ACC112 (cell line): ENCODE data around the gene GLCCI1.

Source experiments
- H2AFZ ChIP-seq: fragments of 200-600 bp; sonication (generic); one replicate; pipeline ENCODE4 v1.6.0; 2017; ENCODE audit warnings: antibody characterized with exemption, low read length; ENCODE audit not compliant: unreplicated experiment
- H3K27ac ChIP-seq: fragments of 200-600 bp; sonication (generic); 2 replicates; pipeline ENCODE4 v1.5.1; 2014; ENCODE audit warnings: low read depth, mild to moderate bottlenecking, antibody characterized with exemption, low read length, moderate library complexity
- H3K27me3 ChIP-seq: fragments of 200-600 bp; sonication (generic); 2 replicates; pipeline ENCODE4 v1.6.1; 2014; ENCODE audit warnings: mild to moderate bottlenecking, antibody characterized with exemption, low read length, moderate library complexity, mixed read lengths; ENCODE audit not compliant: insufficient read depth
- H3K36me3 ChIP-seq: fragments of 200-600 bp; sonication (generic); 2 replicates; pipeline ENCODE4 v1.6.1; 2016; ENCODE audit warnings: mild to moderate bottlenecking, antibody characterized with exemption, low read length, moderate library complexity, mixed read lengths; ENCODE audit not compliant: insufficient read depth
- H3K4me1 ChIP-seq: fragments of 200-600 bp; sonication (generic); one replicate; pipeline ENCODE4 v1.6.1; 2016; ENCODE audit warnings: low read length, mixed read lengths; ENCODE audit not compliant: insufficient read depth, unreplicated experiment, control insufficient read depth
- H3K4me3 ChIP-seq: fragments of 200-600 bp; sonication (generic); 2 replicates; pipeline ENCODE4 v1.5.1; 2014; ENCODE audit warnings: mild to moderate bottlenecking, low read depth, low read length
- H3K79me2 ChIP-seq: fragments of 200-600 bp; sonication (generic); one replicate; pipeline ENCODE4 v1.6.0; 2016; ENCODE audit warnings: low read length; ENCODE audit not compliant: control insufficient read depth, unreplicated experiment, insufficient read depth

The GLCCI1 gene

DNA sequence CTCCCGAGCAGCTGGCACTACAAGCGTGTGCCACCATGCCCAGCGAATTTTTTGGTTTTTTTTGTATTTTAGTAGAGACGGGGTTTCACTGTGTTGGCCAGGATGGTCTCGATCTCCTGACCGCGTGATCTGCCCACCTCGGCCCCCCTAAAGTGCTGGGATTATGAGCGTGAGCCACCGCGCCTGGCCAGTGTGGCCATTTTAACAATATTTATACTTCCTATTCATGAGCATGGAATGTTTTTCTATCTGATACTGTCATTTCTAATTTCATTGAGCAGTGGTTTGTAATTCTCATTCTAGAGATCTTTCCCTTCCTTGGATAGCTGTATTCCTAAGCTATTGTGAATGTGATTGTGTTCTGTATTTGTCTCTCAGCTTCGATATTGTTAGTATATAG, 96.2 kb downstream of the GLCCI1 start:
- Histone ChIP-seq H2AFZ (peak overlapping the region; percentile 36), H3K4me3 (peak overlapping the region; percentile 4; the same call in 1 of the 2 replicates), H3K27ac (peak overlapping the region; percentile 98), H3K27me3 (no peaks in the 10 kb centered on the region), H3K79me2 (no peaks in the 10 kb centered on the region), H3K4me1 (peaks cover 23% of the 10 kb centered on the region), H3K36me3 (no peaks in the 10 kb centered on the region; the same call in 1 of the 2 replicates)

DNA sequence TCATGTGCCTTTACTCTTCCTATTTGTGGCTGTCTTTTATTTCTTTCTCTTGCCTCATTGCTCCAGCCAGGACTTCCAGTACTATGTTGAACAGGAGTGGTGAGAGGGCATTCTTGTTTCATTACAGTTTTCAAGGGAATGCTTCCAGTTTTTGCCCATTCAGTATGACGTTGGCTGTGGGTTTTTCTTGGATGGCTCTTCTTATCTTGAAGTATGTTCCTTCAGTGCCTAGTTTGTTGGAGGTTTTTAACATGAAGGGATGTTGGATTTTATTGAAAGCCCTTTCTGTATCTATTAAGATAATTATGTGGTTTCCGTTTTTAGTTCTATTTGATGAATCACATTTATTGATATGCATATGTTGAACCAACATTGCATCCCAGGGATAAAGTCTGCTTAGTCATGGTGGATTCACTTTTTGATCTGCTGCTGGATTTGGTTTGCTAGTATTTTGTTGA, 96.8 kb downstream of the GLCCI1 start:
- Histone ChIP-seq H3K4me3 (peak overlapping the region; percentile 4), H2AFZ (peak overlapping the region; percentile 36), H3K27ac (peak overlapping the region; percentile 98), H3K79me2 (no peaks in the 10 kb centered on the region), H3K27me3 (no peaks in the 10 kb centered on the region), H3K4me1 (peaks cover 23% of the 10 kb centered on the region), H3K36me3 (no peaks in the 10 kb centered on the region)

DNA sequence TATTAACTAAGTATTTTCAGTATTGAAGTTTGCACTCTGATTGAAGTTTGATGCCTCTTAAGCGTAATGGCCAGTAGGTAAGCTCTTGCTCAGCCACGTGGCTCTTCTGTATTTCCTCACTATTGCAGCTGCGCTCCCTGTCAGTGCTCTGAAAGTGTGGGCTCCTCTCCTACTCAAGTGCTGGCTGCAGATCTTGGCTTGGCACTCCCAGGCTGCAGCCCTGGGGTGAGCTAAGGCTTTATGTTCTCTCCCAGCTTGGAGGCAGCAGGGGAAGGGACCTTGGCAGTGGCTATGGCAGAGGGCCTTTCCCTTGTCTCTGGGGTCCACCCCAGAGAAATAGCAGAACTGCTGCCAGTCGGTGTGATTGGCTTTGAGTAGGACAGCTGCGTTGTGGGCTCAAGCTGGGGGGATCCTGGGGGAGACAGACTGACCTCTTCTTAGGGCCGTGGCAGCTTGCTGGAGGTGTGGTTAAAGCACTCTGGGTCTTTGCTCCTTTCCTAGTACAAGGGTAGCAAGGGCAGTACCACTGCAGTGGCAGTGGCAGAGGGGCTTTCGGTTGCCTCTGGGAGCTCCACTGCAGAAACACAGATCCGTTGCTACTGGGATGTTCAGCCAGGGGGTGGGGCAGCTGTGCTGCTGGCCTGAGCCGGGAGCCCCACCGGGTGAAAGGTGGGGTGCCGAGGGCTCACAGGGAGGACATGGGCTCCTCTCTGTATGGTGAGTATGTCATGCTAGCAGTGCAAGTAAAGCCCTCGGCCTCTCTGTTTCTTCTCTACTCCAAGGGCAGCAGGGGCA, 100.5 kb downstream of the GLCCI1 start:
- Histone ChIP-seq H3K27me3 (no peaks in the 10 kb centered on the region), H3K27ac (no peak overlapping the region), H3K4me3 (no peak overlapping the region), H2AFZ (no peak overlapping the region), H3K79me2 (no peaks in the 10 kb centered on the region), H3K36me3 (no peaks in the 10 kb centered on the region), H3K4me1 (peaks cover 23% of the 10 kb centered on the region)

DNA sequence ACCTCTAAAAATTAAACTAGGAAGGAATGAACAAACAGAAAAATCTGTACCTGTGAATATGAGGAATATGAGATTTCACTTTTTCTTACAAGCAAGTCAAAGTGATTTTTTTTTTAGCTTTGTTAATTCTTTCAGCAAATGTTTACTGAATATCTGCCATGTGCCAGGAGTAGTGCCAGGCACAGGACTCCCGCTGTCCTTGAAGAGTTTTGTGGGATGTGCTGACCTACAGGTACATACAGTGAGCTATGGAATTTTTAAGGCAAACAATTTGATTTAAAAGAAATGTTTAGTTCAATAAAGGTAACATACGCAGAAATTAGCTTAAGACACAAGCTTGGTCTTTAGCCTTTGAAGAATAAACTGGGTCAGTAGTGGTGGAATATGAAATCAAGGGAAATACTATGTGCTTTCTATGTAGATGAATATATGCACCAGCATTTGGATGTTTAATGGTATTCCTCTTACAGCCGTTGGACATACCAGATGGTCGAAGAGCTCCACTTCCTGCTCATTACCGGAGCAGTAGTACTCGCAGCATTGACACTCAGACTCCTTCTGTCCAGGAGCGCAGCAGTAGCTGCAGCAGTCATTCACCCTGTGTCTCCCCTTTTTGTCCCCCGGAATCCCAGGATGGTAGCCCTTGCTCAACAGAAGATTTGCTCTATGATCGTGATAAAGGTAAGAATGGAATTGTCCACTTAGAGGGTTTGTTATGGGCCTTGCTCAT, 102.0 kb downstream of the GLCCI1 start:
- Histone ChIP-seq H3K4me1 (peaks cover 12% of the 10 kb centered on the region), H3K36me3 (no peaks in the 10 kb centered on the region), H3K27ac (no peak overlapping the region), H3K4me3 (no peak overlapping the region), H3K27me3 (no peaks in the 10 kb centered on the region), H2AFZ (no peak overlapping the region), H3K79me2 (no peaks in the 10 kb centered on the region)

DNA sequence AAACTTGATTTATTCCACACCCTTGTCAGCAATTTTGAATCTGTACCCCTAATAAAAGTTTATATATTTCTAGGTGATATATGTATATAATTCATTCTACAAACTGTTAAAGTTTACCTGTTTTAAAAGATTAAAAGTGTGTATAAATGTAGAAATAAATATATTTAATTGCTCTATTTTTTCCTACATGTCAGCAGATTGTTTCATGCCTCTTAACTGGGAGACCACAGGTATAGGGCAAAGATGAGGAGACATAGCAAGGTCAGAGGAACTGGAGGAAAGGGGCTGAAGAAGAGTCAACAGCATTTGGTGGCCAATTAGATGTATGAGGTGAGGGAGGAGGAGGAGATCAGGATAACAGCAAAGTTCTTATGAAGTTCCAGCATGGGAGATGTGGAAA, 109.8 kb downstream of the GLCCI1 start:
- Histone ChIP-seq H3K27ac (no peak overlapping the region), H3K79me2 (no peaks in the 10 kb centered on the region), H2AFZ (no peak overlapping the region), H3K4me3 (no peak overlapping the region), H3K27me3 (no peaks in the 10 kb centered on the region), H3K36me3 (no peaks in the 10 kb centered on the region), H3K4me1 (no peaks in the 10 kb centered on the region)

DNA sequence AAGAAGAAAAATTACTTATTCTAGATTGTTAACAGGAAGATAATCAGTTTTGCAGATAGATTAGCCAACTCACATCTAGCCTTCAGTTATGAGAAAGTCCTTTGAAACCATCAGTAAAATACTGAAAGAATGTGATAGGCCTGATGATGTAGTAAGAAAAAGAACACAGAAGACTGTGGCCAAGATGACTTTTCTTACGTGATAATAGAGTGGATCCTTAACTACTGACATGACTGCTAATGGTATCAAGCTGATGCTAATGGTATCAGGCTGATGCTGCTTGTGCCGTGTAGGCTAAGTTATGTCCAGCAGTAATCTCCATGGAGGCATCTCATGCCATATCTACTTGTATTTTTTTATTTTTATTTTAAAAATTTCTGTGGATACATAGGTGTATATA, 114.2 kb downstream of the GLCCI1 start:
- Histone ChIP-seq H3K4me3 (no peak overlapping the region), H3K27ac (no peak overlapping the region), H3K4me1 (no peaks in the 10 kb centered on the region), H3K36me3 (no peaks in the 10 kb centered on the region), H3K27me3 (no peaks in the 10 kb centered on the region), H2AFZ (no peak overlapping the region), H3K79me2 (no peaks in the 10 kb centered on the region)

DNA sequence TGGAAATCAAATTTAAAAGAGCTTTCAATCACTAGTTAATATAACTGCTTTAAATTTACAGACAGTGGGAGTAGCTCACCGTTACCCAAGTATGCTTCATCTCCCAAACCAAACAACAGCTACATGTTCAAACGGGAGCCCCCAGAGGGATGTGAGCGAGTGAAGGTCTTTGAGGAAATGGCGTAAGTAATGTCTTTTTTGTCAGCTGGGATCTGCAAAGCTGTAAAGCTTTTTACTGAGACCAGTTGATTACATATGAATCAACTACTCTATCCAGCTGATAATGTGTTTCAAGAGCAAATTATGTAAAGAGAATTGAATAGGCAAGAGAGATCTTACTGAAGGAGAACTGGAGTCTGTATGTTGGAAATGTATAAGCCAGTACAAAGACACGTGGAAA, 116.2 kb downstream of the GLCCI1 start:
- no peaks in the 10 kb centered on the region for H3K27me3 ChIP-seq
- no peak overlapping the region for H2AFZ ChIP-seq
- H3K4me3 ChIP-seq: no peak overlapping the region
- no peaks in the 10 kb centered on the region for H3K4me1 ChIP-seq
- H3K79me2 ChIP-seq: no peaks in the 10 kb centered on the region
- H3K36me3 ChIP-seq: no peaks in the 10 kb centered on the region
- no peak overlapping the region for H3K27ac ChIP-seq

DNA sequence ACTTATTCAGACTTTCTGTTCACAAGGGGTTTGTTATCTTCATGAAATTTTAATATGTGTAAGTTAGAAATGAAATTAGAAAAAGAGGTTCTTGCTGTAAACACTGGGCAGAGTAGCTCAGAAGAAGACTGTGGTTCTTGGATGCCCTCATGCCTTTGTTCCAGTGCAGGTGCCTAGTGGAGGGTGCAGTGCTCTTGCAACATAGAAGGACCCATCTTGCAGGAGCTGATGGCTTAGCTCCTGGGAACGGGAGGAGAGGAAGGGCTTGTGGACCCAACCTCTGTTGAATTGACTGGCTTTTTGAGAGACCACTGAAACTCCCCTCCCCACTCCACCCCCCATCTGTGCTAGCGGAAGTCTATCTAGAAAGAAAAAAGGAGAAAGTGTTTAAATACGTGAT, 116.8 kb downstream of the GLCCI1 start:
- no peaks in the 10 kb centered on the region for H3K4me1 ChIP-seq

DNA sequence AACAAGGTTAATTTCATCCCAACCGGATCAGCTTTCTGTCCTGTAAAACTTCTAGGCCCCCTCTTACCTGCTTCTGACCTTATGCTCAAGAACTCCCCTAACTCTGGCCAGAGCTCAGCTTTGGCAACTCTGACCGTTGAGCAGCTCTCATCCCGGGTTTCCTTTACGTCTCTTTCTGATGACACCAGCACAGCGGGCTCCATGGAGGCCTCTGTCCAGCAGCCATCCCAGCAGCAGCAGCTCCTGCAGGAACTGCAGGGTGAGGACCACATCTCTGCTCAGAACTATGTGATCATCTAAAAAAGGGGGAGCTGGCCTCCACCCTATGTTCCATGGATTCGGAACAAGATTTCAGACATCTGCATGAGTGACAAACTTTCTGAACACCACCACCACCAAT, 117.6 kb downstream of the GLCCI1 start:
- no peaks in the 10 kb centered on the region for H3K36me3 ChIP-seq
- H3K27me3 ChIP-seq: no peaks in the 10 kb centered on the region
- H3K4me3 ChIP-seq: no peak overlapping the region
- no peaks in the 10 kb centered on the region for H3K79me2 ChIP-seq
- H2AFZ ChIP-seq: no peak overlapping the region
- no peak overlapping the region for H3K27ac ChIP-seq
- no peaks in the 10 kb centered on the region for H3K4me1 ChIP-seq

More for the DNA sequence above, 116.8 kb downstream of the GLCCI1 start:
- no peaks in the 10 kb centered on the region for H3K79me2 ChIP-seq
- H2AFZ ChIP-seq: no peak overlapping the region
- no peaks in the 10 kb centered on the region for H3K36me3 ChIP-seq
- H3K27me3 ChIP-seq: no peaks in the 10 kb centered on the region
- H3K27ac ChIP-seq: no peak overlapping the region
- no peak overlapping the region for H3K4me3 ChIP-seq

DNA sequence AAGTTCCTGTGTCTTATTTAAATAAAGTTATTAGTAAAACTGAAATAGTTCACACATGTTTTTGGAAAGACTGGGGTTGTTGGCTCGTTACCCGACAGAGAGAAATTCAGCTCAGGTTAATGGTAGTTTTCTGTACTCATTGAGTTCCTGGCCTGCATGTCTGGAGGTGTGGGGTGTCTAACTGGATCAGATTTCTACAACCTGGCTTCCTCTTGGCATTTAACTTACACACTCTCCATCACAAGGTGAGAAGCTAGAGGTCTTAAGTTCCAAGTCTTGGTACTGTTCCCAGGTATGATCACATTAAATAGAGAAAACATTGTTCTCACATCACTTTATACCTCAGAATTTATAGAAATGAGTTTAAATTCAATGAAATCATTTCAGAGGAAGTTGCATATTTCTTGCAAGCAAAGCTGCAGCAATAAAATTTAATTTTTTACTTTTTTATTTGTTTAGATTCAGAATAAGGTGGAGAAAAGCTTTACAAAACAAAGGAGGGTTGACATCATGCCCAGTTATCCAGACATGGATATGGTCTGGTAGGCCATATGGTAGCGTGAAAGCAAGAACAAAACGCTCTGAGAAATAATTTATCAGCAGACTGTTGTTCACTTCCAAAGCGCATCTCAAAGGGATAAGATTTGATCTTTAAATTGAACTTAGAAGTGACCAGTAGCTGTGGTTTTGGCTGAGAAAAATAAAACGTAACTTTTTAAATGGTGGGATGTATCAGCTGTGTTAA, 120.6 kb downstream of the GLCCI1 start:
- Histone ChIP-seq H3K27ac (no peak overlapping the region), H3K79me2 (no peaks in the 10 kb centered on the region), H3K4me1 (no peaks in the 10 kb centered on the region), H2AFZ (no peak overlapping the region), H3K36me3 (no peaks in the 10 kb centered on the region), H3K4me3 (no peak overlapping the region), H3K27me3 (no peaks in the 10 kb centered on the region)
